Measurements from ENCODE around the gene KCNIP4.

The KCNIP4 gene

DNA sequence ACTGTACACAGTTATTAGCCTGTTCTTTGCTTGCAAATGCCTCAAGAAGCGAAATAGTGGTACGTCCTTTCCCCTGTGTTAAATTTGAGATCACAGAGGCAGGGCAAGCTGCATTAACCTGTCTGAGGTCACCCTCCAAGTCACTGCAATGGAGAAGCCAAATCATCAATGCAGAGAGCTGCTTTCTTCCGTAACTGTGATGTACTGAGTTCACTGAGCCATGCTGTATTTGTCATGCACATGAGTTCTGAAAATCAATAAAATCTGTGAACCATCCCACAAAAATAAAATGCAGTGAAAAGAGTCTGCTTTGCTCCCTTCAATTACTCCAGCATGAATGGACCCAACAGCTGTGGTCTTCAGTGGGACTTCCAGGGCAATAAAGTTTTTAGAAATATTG is 393.5 kb downstream of the KCNIP4 start:
- no peak for DNase-seq (ENCODE audit: low spot score)

- no peak for DNase-seq (ENCODE audit: low spot score)
Measured at GRCh38 chr4:21554500-21554899, 394.1 kb downstream of the KCNIP4 start.

- no peak for DNase-seq (ENCODE audit: low spot score)
Measured at GRCh38 chr4:21554066-21554465, 394.5 kb downstream of the KCNIP4 start.

DNA sequence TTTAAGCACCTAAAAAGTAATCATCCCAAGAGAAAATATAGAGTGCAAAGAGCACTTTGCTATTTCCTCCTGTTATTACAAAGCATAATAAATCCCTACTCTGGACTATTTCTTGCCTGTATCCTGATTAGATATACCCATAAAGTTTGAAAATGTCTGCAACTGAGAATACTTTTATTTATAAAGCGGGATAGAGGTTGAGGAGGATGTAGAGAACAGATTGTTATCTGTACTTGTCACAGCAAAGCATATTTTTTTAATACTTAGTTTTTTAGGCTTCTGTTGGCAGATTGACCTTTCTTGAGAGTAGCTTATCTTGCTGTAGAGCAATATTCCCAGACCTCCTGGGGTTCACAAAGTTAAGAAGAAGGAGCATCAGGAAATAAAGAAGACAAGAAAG is 396.1 kb downstream of the KCNIP4 start:
- no peak for DNase-seq (ENCODE audit: low spot score)

GRCh38 chr4:21544955-21545354 is 403.6 kb downstream of the KCNIP4 start:
- DNase-seq (ENCODE audit: low spot score), result no peak

GRCh38 chr4:21544415-21544814 is 404.2 kb downstream of the KCNIP4 start:
- DNase-seq (ENCODE audit: low spot score), result no peak

GRCh38 chr4:21543514-21543913 is 405.1 kb downstream of the KCNIP4 start:
- DNase-seq (ENCODE audit: low spot score), result no peak

DNA sequence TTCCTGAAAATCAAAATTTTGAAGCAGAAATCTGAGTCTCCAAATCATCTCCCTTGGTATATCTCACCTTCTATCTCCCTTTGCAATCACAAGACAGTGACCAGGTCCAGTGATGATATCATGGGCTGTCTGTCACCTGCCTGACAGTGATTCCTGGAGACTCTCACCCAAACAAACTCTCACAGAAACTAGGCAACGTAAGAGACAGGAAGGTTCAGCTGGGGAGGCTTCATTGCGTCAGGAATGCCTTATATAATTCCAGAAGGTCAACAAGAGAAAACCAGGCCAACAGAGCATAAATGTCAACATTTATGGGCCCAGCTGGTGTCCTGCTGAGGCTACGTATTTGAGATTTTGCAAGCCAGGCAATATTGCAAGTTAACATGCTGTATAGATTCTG is 412.7 kb downstream of the KCNIP4 start:
- no peak for DNase-seq (ENCODE audit: low spot score)

DNA sequence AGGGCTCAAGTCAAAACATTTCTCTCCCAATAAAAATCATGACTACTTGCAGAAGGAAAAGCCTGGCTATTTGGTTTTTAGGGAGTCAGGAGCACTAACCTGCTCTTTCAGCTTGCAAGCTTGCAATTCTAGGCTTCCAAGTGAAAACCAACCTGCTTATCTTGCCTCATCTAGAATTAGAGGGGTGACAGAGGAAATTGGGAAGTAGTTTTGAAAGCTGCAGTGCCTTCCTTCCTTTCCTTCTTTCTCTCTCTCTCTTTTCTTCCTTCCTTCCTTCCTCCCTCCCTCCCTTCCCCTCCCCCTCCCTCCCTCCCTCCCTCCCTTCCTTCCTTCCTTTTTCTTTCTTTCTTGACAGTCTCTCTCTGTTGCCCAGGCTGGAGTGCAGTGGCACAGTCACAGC is 417.5 kb downstream of the KCNIP4 start:
- DNase-seq (ENCODE audit: low spot score), result no peak

GRCh38 chr4:21529214-21529613 is 419.4 kb downstream of the KCNIP4 start:
- DNase-seq (ENCODE audit: low spot score), result no peak

- no peak for DNase-seq (ENCODE audit: low spot score)
Measured at GRCh38 chr4:21522296-21522695, 426.3 kb downstream of the KCNIP4 start.

GRCh38 chr4:21517126-21517859 is 431.3 kb downstream of the KCNIP4 start:
- no peak for DNase-seq (ENCODE audit: low spot score)

DNA sequence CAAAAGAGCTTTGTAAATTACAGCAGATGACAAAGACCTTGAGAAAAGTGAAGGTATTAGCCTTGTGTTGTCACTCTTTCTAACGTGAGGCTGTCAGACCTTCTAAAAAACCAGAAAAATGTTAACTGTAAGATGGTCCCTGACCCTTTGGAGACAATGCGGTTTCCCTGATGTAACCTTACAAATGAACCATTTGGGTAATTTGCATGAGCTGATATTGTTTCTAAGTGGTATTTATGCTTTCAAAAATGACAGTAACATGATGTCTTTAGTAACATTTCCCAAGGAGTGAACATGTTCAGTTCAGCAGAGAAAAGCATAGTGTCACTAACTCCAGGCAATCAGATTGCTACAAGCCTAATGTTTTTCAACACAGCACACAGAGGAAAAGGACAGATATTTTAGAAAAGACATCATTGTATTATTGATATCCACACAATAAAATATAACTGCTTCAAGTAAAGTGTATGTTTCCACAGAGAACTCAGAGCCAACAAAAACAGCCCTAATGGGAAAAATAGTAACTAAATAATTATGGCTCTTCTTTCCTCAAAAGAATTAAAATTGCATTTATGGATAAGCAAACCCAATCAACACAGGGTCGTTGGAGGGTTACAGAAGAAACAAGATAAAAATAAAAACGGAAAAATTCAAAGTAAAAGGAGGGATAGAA is 434.4 kb downstream of the KCNIP4 start:
- no peak for DNase-seq (ENCODE audit: low spot score)

- peak; percentile 3 for DNase-seq (ENCODE audit: low spot score)
Measured at GRCh38 chr4:21512353-21512752, 436.2 kb downstream of the KCNIP4 start.

GRCh38 chr4:21507439-21507838 is 441.1 kb downstream of the KCNIP4 start:
- no peak for DNase-seq (ENCODE audit: low spot score)

- no peak for DNase-seq (ENCODE audit: low spot score)
Measured at GRCh38 chr4:21490682-21491081, 457.9 kb downstream of the KCNIP4 start.

GRCh38 chr4:21476757-21477156 is 471.8 kb downstream of the KCNIP4 start:
- DNase-seq (ENCODE audit: low spot score), result no peak

DNA sequence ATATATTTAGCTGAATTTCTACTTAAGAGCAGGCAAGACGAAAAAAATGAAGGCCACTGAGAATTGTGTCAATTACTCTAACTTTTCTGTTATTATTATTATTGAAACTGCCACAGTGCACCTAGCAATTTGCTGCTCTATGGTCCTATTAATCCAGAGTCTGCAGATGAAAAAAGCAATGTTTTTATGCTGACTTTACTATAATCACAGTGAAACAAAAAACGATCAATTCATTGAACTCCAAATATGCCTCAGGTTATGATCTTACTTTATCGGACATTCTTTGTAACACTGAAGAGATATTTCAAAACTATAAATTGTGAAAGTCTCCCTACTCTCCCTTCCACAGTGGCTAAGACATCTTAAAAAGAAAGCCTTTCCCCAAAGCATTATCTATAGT is 474.4 kb downstream of the KCNIP4 start:
- DNase-seq (ENCODE audit: low spot score), result no peak

DNA sequence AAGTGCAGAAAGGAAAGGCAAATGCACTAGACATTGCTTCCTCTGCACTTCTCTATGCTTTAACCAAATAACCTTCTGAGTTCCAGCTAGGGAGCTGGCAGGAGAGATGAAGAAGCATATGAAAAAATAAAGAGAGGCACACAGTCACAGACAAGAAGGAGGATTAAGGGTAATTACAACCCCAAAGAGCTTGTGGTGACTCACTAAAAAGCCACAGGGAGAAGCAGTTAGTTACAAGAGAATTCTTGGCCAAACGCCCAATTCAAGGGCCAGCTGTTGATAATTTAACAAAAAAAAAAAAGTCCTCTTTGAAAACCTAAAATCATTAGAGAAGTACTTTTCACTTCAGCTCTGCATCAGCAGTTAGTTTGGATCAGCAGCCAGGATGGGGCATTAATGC is 478.0 kb downstream of the KCNIP4 start:
- no peak for DNase-seq (ENCODE audit: low spot score)

GRCh38 chr4:21469438-21470300 is 478.9 kb downstream of the KCNIP4 start:
- peak; percentile 1 for DNase-seq (ENCODE audit: low spot score)

- DNase-seq (ENCODE audit: low spot score), result no peak
Measured at GRCh38 chr4:21467551-21467950, 481.0 kb downstream of the KCNIP4 start.

DNA sequence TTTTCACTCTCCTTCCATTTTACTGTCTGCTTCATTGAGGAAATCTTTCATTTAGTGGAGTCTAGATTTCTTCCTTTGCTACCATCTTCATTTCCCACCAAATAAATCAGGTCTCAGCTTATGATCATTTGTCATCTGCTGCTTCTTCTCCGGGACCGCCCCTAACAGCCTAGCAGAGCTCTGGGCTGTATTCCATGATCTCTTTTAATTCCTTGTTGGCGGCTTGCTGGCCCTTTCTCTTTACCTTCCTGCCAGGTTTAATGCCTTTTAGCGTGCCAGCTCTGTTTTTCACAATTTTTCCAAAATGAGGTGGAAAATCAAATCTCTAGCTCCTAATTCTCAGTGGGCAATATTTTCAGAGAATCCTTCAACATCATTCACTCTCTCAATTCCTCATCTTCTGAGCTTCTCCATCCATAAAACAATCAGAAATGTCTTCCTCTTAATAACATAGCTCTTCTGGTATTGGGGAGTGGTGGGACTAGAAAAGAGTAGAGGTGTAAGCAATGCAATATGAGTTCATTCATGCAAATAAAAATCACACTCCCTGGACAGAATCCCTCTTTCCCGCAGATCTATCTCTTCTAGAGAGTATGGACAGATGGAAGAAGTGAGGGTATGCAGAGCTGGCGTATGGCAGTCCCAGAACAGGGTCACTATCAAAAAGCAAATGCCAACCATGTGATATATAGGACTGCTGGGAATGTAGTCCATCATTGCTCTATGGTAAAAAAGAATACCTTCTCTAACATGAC is 491.3 kb downstream of the KCNIP4 start:
- DNase-seq (ENCODE audit: low spot score), result no peak
